ENCODE data around the gene CCDC120. TPM values are rescaled to one million over a fixed set of nuclear protein-coding genes. Genes with fewer than 3 reads are reported as not detected.

The CCDC120 gene
- total RNA-seq, 3 donors from 2014 or later (not counting 1 experiment from before 2014, with no cell fraction given), result 12.5 to 14.2 (median 13.0) TPM

- no peaks in the 10 kb centered on the region for H3K27me3 ChIP-seq (ENCODE audit: control insufficient read depth, insufficient read depth, low read length)
- no peak overlapping the region for H3K4me3 ChIP-seq (ENCODE audit: low read length)
- peak overlapping the region; percentile 88 to 93 for H3K27ac Mint-ChIP-seq
- H3K4me1 Mint-ChIP-seq, result peaks cover 11 to 13% of the 10 kb centered on the region in 2 donors
- peaks cover 20% of the 10 kb centered on the region for H3K4me1 ChIP-seq (ENCODE audit: control insufficient read depth, insufficient read depth, low read length)
- no peak for TF ChIP-seq CTCF (IDR thresholded peaks at IDR 0.05)
- peak overlapping the region; percentile 89 for H3K4me3 Mint-ChIP-seq
- DNase-seq, result no peak
- ATAC-seq, result no peak
- H3K9me3 ChIP-seq (ENCODE audit: control insufficient read depth, insufficient read depth, low read length), result no peaks in the 10 kb centered on the region
- WGBS (ENCODE audit: insufficient coverage), result 83% methylated on average over 10 of the region's 10 CpGs
- no peaks in the 10 kb centered on the region for H3K27me3 Mint-ChIP-seq (ENCODE audit: low read depth in 2 of 2)
- H3K36me3 ChIP-seq (ENCODE audit: control insufficient read depth, insufficient read depth, low read length), result peaks cover 8% of the 10 kb centered on the region
- H3K9me3 Mint-ChIP-seq, result no peaks in the 10 kb centered on the region
- intact Hi-C loops (cut with micrococcal nuclease), result no loop called here
- no peaks in the 10 kb centered on the region for H3K36me3 Mint-ChIP-seq
- no peak overlapping the region for H3K27ac ChIP-seq (ENCODE audit: low read length)
Observed at GRCh38 chrX:49072712-49073095, 13.9 kb downstream of the CCDC120 start.

DNA sequence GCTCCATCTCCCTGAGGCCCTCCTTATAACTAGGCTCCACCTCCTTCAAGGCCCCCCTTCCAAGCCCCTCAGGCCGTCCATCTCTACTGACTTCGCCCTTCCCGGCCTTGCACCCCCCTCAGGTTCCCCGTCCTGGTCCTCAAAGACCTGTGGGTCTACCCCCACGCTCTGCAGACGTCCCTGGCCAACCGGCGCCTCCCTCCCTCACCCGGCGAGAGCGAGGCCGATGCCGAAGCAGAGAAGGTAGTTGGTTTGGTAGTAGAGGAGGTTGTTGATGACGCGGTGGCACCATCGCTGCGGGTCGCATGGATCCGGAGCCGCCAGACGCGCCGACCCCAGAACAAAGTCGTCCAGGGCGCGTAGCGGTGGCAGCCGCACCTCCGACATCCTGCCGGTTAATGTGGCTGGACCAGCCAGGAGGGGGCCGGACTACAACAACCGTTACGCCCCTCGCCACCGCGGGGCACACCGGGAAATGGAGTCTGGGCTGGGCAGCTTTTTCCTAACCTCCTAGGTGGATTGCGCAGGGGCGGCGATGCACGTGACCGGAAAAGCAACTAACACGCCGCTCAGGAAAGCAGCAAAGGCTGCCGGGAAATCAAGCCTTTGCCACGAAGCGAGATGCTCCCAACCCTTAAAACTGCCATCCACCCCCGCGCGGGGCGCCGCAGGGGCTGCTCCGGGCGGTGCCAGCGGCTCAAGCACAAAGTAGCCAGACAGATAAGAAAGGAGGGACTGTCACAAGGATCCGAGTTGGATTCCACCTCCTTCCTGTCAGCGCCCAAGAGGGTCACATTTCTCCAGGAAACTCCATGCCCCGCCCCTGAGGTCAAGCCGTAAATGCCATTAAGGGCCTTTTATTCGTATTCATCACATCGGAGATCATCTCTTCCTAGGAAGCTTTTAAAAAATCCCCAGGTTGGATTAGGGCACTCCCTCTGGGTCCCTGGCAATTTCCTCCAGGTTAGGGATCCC lies 15.1 kb downstream of the CCDC120 start, which contains the start of gene PRAF2:
TSS of gene PRAF2 (minus strand) at position 402 of the 975 bp plus-strand sequence. CDS start at position 387, 15 bp downstream.
- Mint-ChIP-seq H3K27ac (peak within 1 kb of the TSS; percentile 88 to 93), H3K9me3 (no peaks in the 10 kb centered on the region), H3K4me1 (peaks cover 16 to 19% of the 10 kb centered on the region in 2 donors), H3K36me3 (no peaks in the 10 kb centered on the region), H3K4me3 (peak within 1 kb of the TSS; percentile 89), H3K27me3 (ENCODE audit: low read depth in 2 of 2) (no peaks in the 10 kb centered on the region)
- intact Hi-C loops (cut with micrococcal nuclease), result loop anchor here (2.0 kb wide), 1 partner anchor 27 kb away; no protein-coding TSS in a partner anchor
- DNase-seq (peak; percentile 69 to 94), ATAC-seq (peak; percentile 91 to 96 (median 93))
- peaks cover 8% of the 10 kb centered on the region for H3K36me3 ChIP-seq (ENCODE audit: control insufficient read depth, insufficient read depth, low read length)
- peak within 1 kb of the TSS; percentile 47 for H3K4me3 ChIP-seq (ENCODE audit: low read length)
- H3K27me3 ChIP-seq (ENCODE audit: control insufficient read depth, insufficient read depth, low read length), result no peaks in the 10 kb centered on the region
- H3K9me3 ChIP-seq (ENCODE audit: control insufficient read depth, insufficient read depth, low read length), result no peaks in the 10 kb centered on the region
- TF ChIP-seq CTCF (IDR thresholded peaks at IDR 0.05), result no peak
- peak within 1 kb of the TSS; percentile 72 for H3K27ac ChIP-seq (ENCODE audit: low read length)
- peaks cover 23% of the 10 kb centered on the region for H3K4me1 ChIP-seq (ENCODE audit: control insufficient read depth, insufficient read depth, low read length)
- WGBS (ENCODE audit: insufficient coverage), result 4% methylated on average over 56 of the region's 61 CpGs

- Mint-ChIP-seq H3K4me3 (no peak overlapping the region), H3K36me3 (no peaks in the 10 kb centered on the region), H3K27ac (no peak overlapping the region), H3K27me3 (ENCODE audit: low read depth in 2 of 2) (no peaks in the 10 kb centered on the region), H3K9me3 (no peaks in the 10 kb centered on the region), H3K4me1 (peaks cover 18 to 27% of the 10 kb centered on the region in 2 donors)
- no peak overlapping the region for H3K27ac ChIP-seq (ENCODE audit: low read length)
- ATAC-seq (no peak), DNase-seq (no peak)
- peaks cover 8% of the 10 kb centered on the region for H3K36me3 ChIP-seq (ENCODE audit: control insufficient read depth, insufficient read depth, low read length)
- intact Hi-C loops (cut with micrococcal nuclease), result loop anchor here (2.0 kb wide), 1 partner anchor 25 kb away; no protein-coding TSS in a partner anchor
- H3K4me1 ChIP-seq (ENCODE audit: control insufficient read depth, insufficient read depth, low read length), result peaks cover 31% of the 10 kb centered on the region
- H3K27me3 ChIP-seq (ENCODE audit: control insufficient read depth, insufficient read depth, low read length), result no peaks in the 10 kb centered on the region
- H3K4me3 ChIP-seq (ENCODE audit: low read length), result no peak overlapping the region
- WGBS (ENCODE audit: insufficient coverage), result 96% methylated on average over 11 of the region's 13 CpGs
- H3K9me3 ChIP-seq (ENCODE audit: control insufficient read depth, insufficient read depth, low read length), result no peaks in the 10 kb centered on the region
- no peak for TF ChIP-seq CTCF (IDR thresholded peaks at IDR 0.05)
Observed at GRCh38 chrX:49075347-49075746, 16.5 kb downstream of the CCDC120 start.

All from natural killer cell (primary cell).